Upper lobe of left lung (tissue), 6 donors: Measurements from ENCODE around the gene GLI3. TPM values are rescaled to one million over a fixed set of nuclear protein-coding genes. Genes with fewer than 3 reads are reported as not detected.

Experiments used
- ATAC-seq, 2 donors: fragments of 200-7000 bp; cut with Tn5 transposase; one replicate each; pipeline ENCODE4 v1.9.1; 2022; ENCODE audit warnings: mild to moderate bottlenecking in 2 of 2, moderate library complexity in 2 of 2; ENCODE audit not compliant: low FRiP score in 2 of 2
- DNase-seq, 2 donors: peaks; one replicate each; pipeline ENCODE4 v3.0.0-alpha.2; 2019 to 2020
- H3K27ac ChIP-seq, 4 donors: fragments of 200-600 bp; sonication (generic); one replicate each; pipeline ENCODE4 v1.5.1; 2016 to 2019
- H3K27me3 ChIP-seq, 4 donors: fragments of 200-600 bp; sonication (generic); one replicate each; pipeline ENCODE4 v1.5.1; 2017 to 2019
- H3K36me3 ChIP-seq, 4 donors: fragments of 200-600 bp; sonication (generic); one replicate each; pipeline ENCODE4 v1.5.1; 2016 to 2019
- H3K4me1 ChIP-seq, 4 donors: fragments of 200-600 bp; sonication (generic); one replicate each; pipeline ENCODE4 v1.5.1; 2018 to 2019
- H3K4me3 ChIP-seq, 4 donors: fragments of 200-600 bp; sonication (generic); one replicate each; pipeline ENCODE4 v1.5.1; 2017 to 2019; ENCODE audit warnings: mild to moderate bottlenecking in 2 of 4, moderate library complexity in 1 of 4
- H3K9me3 ChIP-seq, 4 donors: fragments of 200-600 bp; sonication (generic); one replicate each; pipeline ENCODE4 v1.5.1; 2018 to 2019
- EP300 ChIP-seq, 4 donors: sonication (generic); formaldehyde crosslinking; IDR thresholded peaks; one replicate each; pipeline ENCODE4 v1.5.1; 2017; ENCODE audit warnings: antibody characterized with exemption in 4 of 4, control low read depth in 2 of 4
- POLR2A ChIP-seq, 4 donors: fragments of 450-650 bp; IDR thresholded peaks; one replicate each; pipeline ENCODE4 v1.5.1; 2016 to 2017; ENCODE audit warnings: antibody characterized with exemption in 4 of 4, mild to moderate bottlenecking in 2 of 4
- POLR2AphosphoS5 ChIP-seq, 2 donors: sonication (generic); formaldehyde crosslinking; IDR thresholded peaks; one replicate each; pipeline ENCODE4 v1.5.1; 2017; ENCODE audit warnings: antibody characterized with exemption in 2 of 2
- WGBS, 2 donors: methylation state at CpG; one replicate each; pipeline ENCODE4 v1.1.5; 2017 to 2018; 5-methylcytosine and 5-hydroxymethylcytosine counted together
- total RNA-seq, 6 donors: library from RNA; depleted of rRNA in 4 of 6; stranded (reverse); fragments of >200 nt in 4 of 6; gene quantifications; one replicate each; pipeline versions ENCODE4 v1.1.0 to v1.2.1, GENCODE V29; 2016 to 2021
- TF ChIP-seq, protein P1 (sequence below), 6 experiments: fragments of 450-650 bp in 4 of 6; fragments of 200-600 bp in 2 of 6; sonication (generic) in 2 of 6; IDR thresholded peaks; one replicate each; pipeline ENCODE4 v1.5.1; 2016 to 2019; ENCODE audit warnings: antibody characterized with exemption in 6 of 6
- donor health status: DM: no; HTN: no; CAD: no; lungs with moderate emphysema.
- donor health status: DM: no; HTN: yes; CAD: no; lungs with severe emphysema.

Gene GLI3
- total RNA-seq, 6 donors from 2014 or later: 5.2 to 19.4 (median 14.9) TPM

DNA sequence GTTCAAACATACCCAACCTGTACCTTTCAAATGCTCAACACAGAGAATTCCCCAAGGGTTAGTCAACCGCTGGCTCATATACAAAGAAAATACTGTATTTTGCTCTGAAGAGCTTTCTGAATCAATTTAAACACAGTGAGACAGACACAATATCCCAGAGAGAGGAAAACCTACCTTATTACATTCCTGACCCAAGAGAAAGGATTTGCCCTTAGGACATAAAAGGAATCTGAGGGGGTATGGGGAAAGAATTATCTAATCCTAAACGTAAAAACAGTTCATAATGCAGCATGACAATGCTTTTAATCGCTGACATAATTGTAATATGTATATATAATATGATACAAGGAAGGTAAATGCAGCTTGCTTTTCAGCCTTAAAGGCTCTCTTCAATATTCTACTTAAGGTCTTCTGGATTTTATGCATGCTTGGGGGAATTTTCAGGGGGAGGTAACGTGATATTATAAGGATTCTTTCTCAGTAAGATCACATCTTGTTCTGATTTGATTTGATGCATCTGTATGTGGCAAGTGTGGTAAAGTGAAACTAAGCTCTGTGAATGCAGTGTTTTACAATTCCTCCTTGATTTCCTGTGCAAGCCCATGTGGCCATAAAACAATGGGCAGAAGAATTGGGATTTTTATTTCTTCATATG is 240.5 kb downstream of the GLI3 start:
- H3K4me1 ChIP-seq: peaks cover 15 to 34% (median 24%) of the 10 kb centered on the region in 4 donors
- TF ChIP-seq, protein P1, sequence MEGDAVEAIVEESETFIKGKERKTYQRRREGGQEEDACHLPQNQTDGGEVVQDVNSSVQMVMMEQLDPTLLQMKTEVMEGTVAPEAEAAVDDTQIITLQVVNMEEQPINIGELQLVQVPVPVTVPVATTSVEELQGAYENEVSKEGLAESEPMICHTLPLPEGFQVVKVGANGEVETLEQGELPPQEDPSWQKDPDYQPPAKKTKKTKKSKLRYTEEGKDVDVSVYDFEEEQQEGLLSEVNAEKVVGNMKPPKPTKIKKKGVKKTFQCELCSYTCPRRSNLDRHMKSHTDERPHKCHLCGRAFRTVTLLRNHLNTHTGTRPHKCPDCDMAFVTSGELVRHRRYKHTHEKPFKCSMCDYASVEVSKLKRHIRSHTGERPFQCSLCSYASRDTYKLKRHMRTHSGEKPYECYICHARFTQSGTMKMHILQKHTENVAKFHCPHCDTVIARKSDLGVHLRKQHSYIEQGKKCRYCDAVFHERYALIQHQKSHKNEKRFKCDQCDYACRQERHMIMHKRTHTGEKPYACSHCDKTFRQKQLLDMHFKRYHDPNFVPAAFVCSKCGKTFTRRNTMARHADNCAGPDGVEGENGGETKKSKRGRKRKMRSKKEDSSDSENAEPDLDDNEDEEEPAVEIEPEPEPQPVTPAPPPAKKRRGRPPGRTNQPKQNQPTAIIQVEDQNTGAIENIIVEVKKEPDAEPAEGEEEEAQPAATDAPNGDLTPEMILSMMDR (IDR thresholded peaks at IDR 0.05): no peak
- TF ChIP-seq EP300 (IDR thresholded peaks at IDR 0.05) (no peak), POLR2AphosphoS5 (IDR thresholded peaks at IDR 0.05) (no peak), POLR2A (IDR thresholded peaks at IDR 0.05) (no peak)
- no peak for DNase-seq
- H3K9me3 ChIP-seq: no peaks in the 10 kb centered on the region
- peak in 1 of 2 donors; percentile 26 for ATAC-seq
- no peaks in the 10 kb centered on the region for H3K36me3 ChIP-seq
- WGBS, 2 donors: 71 to 72% methylated on average over 4 of the region's 4 CpGs
- no peaks in the 10 kb centered on the region for H3K27me3 ChIP-seq
- no peak overlapping the region for H3K27ac ChIP-seq
- H3K4me3 ChIP-seq: no peak overlapping the region

DNA sequence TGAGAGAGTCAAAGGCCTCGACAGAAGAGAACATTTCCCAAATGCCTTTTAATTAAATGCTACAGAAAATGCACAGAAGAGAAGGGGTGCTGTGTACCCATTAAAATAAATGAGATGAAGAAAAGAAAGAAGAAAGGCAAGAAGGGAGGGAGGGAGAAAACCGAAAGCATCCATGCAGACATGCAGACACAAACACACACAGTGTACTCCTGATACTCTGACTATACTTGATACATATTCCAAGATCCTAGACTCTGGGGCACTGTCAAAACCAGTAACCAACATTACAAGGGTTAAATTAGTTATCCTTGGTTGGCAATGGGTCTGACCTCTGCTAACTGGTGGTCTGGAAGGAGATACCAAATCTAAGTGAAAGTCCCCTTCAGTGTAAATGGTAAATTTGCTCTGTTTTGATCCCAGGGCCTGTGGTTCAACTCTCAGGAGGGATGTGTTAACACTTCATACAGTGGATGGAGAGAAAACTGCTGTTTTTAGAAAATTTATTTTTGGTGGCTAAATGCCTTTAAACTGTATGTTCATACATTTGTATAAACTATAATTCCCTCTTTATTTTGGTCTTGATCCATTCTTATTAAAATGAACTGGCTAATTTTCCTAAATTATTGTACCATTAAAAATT is 241.3 kb downstream of the GLI3 start:
- DNase-seq (no peak), ATAC-seq (no peak)
- 86 to 91% methylated on average over 2 of the region's 2 CpGs for WGBS, 2 donors
- no peaks in the 10 kb centered on the region for H3K36me3 ChIP-seq
- H3K27ac ChIP-seq: no peak overlapping the region
- TF ChIP-seq EP300 (IDR thresholded peaks at IDR 0.05) (no peak), POLR2AphosphoS5 (IDR thresholded peaks at IDR 0.05) (no peak), POLR2A (IDR thresholded peaks at IDR 0.05) (no peak)
- TF ChIP-seq, protein P1 (IDR thresholded peaks at IDR 0.05): no peak
- no peaks in the 10 kb centered on the region for H3K27me3 ChIP-seq
- peaks cover 15 to 40% (median 29%) of the 10 kb centered on the region in 4 donors for H3K4me1 ChIP-seq
- no peak overlapping the region for H3K4me3 ChIP-seq
- no peaks in the 10 kb centered on the region for H3K9me3 ChIP-seq

DNA sequence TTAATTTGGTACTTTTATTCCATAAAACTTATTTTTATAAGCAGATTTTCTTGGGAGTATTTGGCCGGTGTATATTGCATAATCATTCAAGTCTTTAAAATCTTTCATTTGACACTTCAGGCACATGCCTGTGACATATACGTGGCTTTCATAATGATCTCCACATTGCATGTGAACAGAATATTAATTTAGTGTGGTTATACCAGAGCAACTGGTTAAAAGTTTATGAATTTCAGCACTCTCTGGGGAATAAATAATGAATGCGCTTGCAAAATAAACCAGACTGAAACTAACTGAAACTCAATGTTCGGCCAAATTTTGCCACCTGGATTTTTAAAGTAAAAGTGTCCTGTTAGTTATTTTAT is 242.3 kb downstream of the GLI3 start:
- H3K4me1 ChIP-seq: peaks cover 15 to 40% (median 30%) of the 10 kb centered on the region in 4 donors
- ATAC-seq (no peak), DNase-seq (no peak)
- H3K9me3 ChIP-seq: no peaks in the 10 kb centered on the region
- no peaks in the 10 kb centered on the region for H3K36me3 ChIP-seq
- no peak for TF ChIP-seq POLR2A (IDR thresholded peaks at IDR 0.05)
- no peak overlapping the region for H3K27ac ChIP-seq
- H3K4me3 ChIP-seq: no peak overlapping the region
- 70 to 87% methylated on average over 4 of the region's 4 CpGs for WGBS, 2 donors
- H3K27me3 ChIP-seq: no peaks in the 10 kb centered on the region

DNA sequence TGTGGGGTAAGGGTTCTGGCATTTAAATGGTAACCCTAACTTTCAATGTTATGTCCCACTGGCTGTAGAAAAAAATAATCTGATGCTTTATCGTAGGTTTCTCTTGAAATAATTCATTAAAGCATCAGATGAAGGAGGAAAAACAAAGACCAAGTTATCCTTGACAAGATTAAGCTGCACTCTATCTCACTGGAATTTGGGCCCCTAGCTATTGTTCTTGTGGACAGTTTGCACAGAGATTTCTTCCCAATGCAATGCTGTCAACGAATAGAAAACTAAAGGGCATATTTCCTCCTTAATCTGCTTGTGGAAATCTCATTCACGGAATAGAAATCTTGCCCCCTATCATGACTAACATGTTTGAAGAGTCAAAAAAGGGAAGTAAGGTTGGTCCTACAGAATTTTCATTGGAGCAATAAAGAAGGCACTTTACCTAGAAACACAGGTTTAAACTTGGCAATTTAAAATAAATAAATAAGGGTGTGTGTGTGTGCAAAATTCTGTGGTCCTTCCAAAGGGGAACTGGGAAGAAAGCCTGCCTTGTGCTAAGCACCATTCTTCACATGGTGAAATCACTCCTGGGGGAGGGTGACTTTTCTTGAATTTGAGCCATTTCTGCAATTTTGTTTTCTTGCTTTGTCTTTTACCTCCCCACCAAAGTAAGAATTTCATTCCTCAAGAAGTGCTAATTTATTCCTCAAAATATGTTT is 242.8 kb downstream of the GLI3 start:
- WGBS, 2 donors: 44 to 50% methylated on average over 3 of the region's 3 CpGs
- ATAC-seq: peak in 1 of 2 donors; percentile 35
- TF ChIP-seq, protein P1 (IDR thresholded peaks at IDR 0.05): no peak
- TF ChIP-seq EP300 (IDR thresholded peaks at IDR 0.05) (no peak), POLR2AphosphoS5 (IDR thresholded peaks at IDR 0.05) (no peak), POLR2A (IDR thresholded peaks at IDR 0.05) (no peak)
- Histone ChIP-seq H3K27ac (peak overlapping the region in 1 of 4 donors; percentile 67), H3K9me3 (no peaks in the 10 kb centered on the region), H3K27me3 (no peaks in the 10 kb centered on the region), H3K4me1 (peaks cover 15 to 40% (median 30%) of the 10 kb centered on the region in 4 donors), H3K36me3 (no peaks in the 10 kb centered on the region), H3K4me3 (no peak overlapping the region)
- no peak for DNase-seq
